Measurements from ENCODE around the gene ARHGAP22.

GRCh38 chr10:48503293-48503911 is 101.5 kb downstream of the ARHGAP22 start:
- TF ChIP-seq CTCF (IDR thresholded peaks at IDR 0.05), result no peak
- no peak for TF ChIP-seq TCF7L2 (IDR thresholded peaks at IDR 0.05; ENCODE audit: low read depth, low read length)
- no peak for TF ChIP-seq POLR2AphosphoS5 (IDR thresholded peaks at IDR 0.05; ENCODE audit: low read depth, low read length)
